ENCODE data around the gene HOXD10.

The HOXD10 gene

DNA sequence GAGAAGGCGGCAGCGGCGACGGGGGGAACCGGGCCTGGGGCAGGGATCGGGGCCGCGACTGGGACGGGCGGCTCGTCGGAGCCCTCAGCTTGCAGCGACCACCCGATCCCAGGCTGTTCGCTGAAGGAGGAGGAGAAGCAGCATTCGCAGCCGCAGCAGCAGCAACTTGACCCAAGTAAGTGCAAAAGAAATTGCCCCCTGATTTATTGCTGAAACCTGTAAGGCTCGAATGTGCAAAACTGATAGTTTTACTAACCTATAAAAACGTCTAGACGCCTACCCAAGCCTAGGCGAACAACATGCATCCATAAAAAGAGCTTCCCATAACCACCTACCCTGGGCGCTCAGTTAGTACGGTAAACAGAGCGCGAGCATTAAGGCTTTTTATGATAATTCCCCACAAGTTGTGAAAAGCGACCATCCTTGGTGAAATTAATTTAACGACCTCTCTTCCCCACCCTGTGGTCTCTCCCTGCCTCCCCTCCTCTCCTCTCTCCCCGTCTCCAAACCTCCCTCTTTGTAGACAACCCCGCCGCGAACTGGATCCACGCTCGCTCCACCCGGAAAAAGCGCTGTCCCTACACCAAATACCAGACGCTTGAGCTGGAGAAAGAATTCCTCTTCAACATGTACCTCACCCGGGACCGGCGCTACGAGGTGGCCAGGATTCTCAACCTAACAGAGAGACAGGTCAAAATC, 7.0 kb downstream of the HOXD10 start:
- DNase-seq (ENCODE audit: low read depth): no peak

- DNase-seq (ENCODE audit: low read depth): no peak
Measured at GRCh38 chr2:176124110-176124946, 7.8 kb downstream of the HOXD10 start.

- DNase-seq (ENCODE audit: low read depth): no peak
Measured at GRCh38 chr2:176124947-176125771, 8.6 kb downstream of the HOXD10 start.

- DNase-seq (ENCODE audit: low read depth): no peak
Measured at GRCh38 chr2:176125772-176126054, 9.1 kb downstream of the HOXD10 start.

DNA sequence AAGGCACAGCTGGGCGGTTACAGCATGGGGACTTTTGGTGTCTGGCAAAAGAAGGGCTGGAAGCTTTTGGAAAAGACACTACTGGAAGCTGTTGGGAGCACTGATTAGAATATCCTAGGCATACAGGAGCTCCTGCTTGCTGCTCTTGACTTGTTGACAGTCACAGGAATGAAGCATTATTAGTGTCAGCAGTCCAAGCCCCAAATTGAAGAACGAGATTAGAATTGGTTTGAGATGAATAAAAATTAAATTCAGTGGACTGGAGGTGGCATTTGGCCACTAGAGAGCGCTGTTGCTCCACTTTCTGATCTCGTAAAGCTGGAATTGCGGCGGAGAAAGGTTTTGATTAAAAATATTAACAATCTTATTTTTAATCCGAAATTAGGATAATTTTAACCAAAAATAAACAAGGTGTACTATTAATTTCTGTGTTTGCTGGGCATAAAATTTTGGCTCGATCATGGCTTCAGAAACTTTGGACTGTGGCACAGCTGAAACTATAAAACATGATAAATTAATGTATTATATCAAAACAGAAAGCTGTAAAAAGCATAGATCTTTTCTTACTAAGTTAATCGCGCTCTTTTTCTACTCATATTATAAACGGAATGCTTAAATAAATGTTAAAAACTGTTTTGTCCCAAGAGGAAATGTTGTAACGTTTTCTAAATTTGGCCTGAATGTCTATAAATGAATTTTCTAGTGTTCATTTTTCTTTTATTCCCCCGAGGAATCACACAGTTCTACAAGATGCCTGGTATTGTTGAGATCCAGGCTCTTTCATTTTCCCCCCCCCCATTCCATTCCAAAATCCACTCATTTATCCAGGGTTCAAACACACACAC, 10.6 kb downstream of the HOXD10 start:
- peak; percentile 36 for DNase-seq (ENCODE audit: low read depth)

- no peak for DNase-seq (ENCODE audit: low read depth)
Measured at GRCh38 chr2:176127774-176128072, 11.1 kb downstream of the HOXD10 start.

- DNase-seq (ENCODE audit: low read depth): no peak
Measured at GRCh38 chr2:176128172-176128981, 11.8 kb downstream of the HOXD10 start.

- DNase-seq (ENCODE audit: low read depth): no peak
Measured at GRCh38 chr2:176128982-176129796, 12.6 kb downstream of the HOXD10 start, which contains the start of gene HOXD8. TSS of gene HOXD8 (plus strand) at chr2:176129705. CDS start at chr2:176130367, 662 bp downstream.

- DNase-seq (ENCODE audit: low read depth): no peak
Measured at GRCh38 chr2:176129813-176130146, 13.2 kb downstream of the HOXD10 start.

DNA sequence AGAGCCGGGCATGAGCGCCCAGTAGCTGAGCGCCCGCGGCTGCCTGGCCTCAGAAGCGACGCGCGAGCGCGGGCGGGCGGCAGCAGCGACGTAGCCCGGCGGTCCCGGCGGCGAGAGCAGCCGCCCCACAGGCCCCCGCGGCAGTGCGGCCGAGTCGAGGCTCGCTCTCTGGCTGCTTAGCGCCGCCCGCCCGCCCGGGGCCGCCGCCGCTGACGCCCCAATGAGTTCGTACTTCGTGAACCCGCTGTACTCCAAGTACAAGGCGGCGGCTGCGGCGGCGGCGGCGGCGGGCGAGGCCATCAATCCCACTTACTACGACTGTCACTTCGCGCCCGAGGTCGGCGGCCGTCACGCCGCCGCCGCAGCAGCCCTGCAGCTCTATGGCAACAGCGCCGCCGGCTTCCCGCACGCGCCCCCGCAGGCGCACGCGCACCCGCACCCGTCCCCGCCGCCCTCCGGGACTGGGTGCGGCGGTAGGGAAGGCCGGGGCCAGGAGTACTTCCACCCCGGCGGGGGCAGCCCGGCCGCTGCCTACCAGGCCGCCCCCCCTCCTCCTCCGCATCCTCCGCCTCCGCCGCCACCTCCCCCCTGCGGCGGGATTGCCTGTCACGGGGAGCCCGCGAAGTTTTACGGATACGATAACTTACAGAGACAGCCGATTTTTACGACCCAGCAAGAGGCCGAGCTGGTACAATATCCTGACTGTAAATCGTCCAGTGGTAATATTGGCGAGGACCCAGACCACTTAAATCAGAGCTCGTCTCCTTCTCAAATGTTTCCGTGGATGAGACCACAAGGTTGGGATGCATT, 13.8 kb downstream of the HOXD10 start:
- no peak for DNase-seq (ENCODE audit: low read depth)

GRCh38 chr2:176130957-176131847, 14.6 kb downstream of the HOXD10 start:
- no peak for DNase-seq (ENCODE audit: low read depth)

DNA sequence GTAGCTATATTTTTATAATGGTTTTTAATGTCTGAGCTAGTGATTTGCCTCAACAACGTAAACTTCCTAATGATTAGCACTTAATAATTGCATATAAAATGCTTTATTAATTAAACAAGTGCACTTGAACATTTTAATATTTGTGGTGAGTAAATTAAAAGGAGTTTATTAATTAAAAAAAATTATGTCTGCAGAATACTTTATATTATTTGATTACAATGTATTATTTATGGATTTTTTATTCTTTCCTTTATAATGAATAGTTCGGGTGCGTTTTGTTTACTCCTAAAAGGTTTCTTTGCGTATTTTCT, 15.2 kb downstream of the HOXD10 start:
- DNase-seq (ENCODE audit: low read depth): no peak

DNA sequence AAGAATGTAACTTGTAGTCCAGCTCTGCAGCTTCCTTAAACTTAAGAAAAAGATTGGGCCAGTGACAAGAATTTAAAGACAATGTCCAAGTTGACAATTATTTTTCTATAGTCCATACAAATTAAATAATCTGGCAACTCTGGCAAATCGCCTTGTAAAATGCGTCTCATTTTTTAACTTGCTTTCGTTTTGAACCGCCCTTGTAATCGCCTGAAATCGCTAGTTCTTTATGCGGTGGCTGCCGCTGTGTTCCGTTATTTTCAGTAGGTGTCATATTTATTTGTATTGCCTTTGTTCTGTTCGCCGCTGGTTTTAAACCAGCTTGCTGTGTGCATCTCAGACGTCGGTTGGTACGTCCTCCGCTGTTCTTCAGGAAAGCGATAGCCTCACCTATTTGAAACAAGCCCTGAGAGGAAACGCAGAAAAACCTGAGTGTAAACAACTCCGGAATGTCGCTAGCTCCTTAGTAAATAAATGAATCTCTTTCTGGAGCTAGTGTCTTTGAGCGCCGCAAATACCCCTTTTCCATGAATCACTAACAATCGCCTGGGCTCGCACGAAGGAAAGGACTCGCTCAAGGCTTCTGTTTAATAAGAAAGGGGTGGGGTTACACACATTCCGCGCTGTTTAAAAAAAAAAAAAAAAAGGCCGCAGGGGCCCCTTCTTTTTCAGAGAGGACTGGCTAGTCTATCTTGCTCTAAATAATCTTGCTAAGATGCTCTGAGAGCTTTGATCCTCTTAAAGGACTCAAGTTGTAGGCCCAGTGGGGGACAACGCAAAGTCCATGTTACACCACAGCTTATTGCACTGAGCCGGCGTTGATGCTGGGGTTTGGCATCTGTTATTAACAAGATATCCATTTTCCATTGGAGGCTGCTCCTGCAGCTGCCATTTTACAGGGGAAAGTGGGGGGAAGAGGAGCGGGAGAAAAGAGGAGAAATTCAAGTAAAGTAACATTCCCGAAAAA, 15.9 kb downstream of the HOXD10 start:
- no peak for DNase-seq (ENCODE audit: low read depth)

DNA sequence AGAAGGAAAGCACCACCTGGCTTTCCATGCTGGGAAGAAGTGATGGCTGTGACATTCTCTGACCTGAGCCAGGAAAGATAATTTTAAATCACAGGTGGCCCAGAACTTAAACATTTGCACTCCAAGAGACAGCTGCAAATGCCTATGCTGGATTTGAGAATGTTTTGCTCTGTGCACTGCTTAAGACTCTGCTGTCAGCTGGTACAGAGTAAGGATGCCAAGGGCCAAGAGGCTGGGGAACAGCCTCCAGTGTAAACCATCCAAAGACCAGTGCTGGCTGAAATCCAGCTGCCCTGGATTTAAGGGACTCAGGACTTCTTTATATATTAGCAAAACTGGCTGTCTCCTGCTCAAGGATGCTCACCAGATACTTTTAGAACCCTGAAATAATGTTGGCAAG, 16.8 kb downstream of the HOXD10 start:
- DNase-seq (ENCODE audit: low read depth): no peak

- DNase-seq (ENCODE audit: low read depth): no peak
Measured at GRCh38 chr2:176134035-176134434, 17.5 kb downstream of the HOXD10 start.

- DNase-seq (ENCODE audit: low read depth): no peak
Measured at GRCh38 chr2:176135035-176135440, 18.5 kb downstream of the HOXD10 start.

Measured in fibroblast of the conjunctiva (primary cell).